ENCODE data around the gene TLL2. TPM values are rescaled to one million over a fixed set of nuclear protein-coding genes. Genes with fewer than 3 reads are reported as not detected.
A peak's percentile ranks its signal among the peaks of the same experiment; 100 is the strongest.

Gene TLL2
- total RNA-seq, 1 donor from 2014 or later = 0.78 TPM

DNA sequence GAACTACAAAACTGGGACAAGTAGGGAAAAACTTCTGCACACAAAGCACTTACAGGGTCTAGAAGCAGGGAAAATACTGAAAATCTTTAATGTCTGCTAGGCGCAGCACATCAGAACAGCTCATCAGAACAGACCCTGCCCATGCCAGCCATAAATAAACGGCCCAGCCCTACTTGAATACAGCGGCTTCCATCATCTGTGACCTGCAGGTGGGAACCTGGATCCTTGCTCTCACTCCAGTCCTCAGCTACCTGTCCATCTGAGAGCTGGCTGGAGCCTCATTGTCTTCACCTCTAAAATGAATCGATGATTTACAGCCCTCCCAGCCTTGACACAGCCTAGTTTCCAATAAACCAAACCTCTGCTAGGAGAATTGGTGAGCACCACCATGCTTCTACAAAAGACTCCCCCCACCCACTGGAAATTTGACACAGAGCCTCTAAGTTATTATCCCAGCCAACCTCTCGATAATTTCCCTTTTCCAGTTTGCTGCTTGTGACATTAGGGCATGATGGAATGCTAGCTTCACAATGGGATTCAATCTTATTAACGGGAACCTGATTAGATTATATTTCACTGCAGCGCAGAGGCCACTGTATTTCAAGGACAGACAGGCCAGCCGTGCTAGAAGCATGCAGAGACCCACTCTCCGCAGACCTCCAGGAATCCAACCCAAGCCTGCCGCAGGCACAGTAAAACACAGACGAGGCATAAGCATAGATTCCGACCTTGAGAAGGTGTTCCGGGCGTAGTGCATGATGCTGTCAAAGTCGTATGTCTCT lies 93.3 kb downstream of the TLL2 start:
- DNase-seq = no peak

DNA sequence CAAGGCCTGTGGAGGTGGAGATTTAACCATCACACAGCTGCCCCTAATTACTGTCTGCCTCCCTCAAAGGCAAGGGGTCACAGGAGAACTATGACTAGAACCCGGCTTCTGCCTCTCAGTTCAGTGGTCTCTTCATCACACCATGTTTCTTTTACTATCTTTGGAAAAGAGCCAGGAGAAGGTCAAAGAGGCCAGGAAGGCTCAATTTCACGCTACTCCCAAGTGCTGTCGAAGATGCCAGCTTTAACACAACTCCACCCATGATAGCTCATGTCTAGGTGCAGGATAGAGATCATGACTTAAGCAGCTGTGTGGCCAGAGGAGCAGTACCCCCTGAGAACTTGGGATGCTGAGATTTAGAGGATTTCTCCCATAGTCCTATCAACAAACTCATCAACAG lies 94.4 kb downstream of the TLL2 start:
- no peak for DNase-seq

DNA sequence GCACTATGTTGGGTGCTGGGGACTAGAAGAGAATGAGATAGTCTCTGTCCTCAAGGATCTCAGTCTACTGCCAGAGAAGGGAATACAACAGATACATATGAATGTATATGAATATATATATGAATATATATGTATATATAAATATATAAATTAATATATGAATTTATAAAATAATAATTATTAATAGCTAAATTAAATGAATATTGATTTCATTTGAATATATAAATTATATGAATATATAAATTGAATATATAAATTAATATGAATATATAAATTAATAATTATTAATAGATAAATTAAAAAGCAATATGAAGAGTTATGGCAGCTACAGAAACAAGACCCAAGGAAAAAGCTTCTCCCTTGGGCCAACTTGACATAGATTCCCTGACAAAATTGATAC lies 95.1 kb downstream of the TLL2 start:
- no peak for DNase-seq

DNA sequence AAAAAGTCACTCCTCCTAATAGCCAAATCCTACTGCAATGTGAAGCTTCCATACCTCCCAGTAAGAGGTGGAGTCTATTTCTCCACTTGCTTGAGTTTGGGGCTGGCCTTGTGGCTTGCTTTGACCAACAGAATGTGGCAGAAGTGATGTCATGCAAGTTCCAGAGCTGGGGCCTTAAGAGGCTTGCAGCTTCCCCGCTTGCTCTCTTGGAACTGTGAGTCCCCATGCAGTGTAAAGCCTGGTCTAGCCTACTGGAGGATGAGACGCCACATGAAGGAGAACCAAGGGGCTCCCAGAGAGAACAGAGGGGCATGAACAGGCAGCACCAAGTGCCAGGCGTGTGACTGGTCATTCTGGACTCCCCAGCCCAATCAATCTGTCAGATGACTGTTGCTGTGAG lies 96.3 kb downstream of the TLL2 start:
- DNase-seq = no peak

DNA sequence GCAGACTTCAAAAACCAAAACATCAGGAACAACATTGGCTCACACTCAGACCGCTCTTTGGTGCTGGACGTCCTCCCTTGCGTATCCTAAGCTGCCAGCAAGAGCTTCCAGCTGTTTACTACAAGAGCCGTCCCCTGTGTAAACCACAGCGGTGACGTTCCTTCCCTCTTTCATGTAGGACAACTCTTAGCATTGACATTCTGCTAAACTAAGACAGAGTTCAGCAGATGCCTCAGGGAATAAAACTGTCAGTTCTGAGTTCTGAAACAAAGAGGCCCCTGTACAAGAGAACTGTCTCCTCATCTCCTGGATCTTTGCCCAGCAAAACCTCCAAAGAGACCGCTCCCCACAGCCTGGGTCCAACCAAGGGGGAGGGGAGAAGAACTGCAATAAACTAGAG lies 97.1 kb downstream of the TLL2 start:
- DNase-seq = no peak

DNA sequence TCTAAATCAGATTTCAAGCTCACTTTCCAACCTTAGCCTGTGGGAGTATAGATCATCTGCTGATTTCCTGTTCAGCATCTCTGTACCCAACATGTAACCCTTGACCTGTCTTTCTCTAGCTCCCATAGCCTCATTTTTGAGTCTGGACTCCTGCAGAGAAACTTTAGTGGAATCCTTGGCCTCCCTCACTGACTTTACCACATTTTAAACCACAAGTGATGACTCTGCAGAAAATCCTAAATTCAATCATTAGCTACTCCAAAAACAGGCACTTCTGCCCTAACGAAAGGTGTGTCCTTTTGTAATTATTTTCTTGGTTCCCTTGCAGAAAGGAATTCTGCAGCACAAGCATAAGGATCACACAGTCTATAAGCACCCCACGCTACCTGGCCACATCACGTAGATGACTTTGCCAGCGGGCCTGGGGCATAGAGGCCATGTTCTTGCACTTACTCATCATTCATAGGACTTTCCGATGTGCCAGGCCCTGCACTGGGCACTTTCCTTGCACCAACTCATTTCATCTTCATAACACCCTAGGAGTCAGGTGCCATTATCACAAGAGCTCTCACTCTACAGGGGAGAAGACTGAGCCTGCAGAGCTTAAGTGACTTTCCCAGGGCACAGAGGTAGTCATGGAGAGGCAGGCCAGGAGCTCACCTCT lies 97.7 kb downstream of the TLL2 start:
- DNase-seq = no peak

DNA sequence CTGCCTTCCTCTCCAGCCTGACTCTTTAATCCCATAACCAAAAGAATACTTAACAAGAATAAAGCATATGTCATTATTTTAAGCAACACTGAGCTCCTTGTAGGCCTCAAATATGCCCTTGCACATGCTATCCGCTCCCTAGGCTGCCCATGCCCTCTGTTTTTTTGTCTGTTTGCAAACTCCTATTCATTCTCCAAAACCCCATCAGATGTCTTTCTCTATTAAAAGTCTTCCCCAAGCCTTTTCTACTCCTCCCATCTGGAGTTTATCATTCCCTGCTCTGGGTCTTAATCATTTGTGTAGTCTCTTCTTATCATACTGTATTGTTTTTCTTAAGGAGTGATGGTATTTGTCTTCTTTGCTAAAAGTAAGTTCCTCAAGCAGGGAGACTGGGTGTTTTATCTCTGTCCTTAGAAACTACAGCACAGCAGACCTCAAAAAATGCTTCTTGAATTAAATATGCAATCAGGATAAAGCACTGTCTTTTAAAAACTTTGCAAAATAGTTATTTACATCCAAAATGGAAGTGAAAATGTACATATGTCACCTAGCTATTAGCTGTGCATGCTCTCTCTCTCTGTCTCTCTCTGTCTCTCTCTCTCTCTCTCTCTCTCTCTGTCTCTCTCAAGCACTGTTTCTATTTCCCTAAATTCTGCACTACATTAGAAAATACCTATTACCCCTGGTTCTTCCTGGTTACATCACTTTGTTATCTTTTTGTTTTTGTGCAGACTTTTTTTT lies 98.4 kb downstream of the TLL2 start:
- DNase-seq = no peak

DNA sequence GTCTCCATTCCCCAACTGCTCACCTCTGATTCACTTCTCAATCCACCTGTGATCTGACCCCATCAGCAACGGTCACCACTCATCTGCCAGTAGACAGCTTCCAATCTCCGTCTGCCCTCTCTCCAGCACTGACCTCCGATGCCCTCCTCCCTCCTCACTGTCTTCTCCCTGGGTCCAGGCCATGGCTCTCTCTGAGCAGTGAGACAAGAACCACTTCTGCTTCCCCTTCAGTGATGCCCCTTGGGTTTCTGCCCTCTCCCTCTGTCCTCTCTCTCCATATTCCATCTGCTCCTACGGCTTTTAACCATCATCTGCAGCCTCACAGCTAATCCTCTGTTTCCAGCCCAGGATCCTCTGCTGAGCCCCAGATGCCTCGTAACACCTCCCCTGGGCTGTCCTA lies 99.4 kb downstream of the TLL2 start:
- no peak for DNase-seq

DNA sequence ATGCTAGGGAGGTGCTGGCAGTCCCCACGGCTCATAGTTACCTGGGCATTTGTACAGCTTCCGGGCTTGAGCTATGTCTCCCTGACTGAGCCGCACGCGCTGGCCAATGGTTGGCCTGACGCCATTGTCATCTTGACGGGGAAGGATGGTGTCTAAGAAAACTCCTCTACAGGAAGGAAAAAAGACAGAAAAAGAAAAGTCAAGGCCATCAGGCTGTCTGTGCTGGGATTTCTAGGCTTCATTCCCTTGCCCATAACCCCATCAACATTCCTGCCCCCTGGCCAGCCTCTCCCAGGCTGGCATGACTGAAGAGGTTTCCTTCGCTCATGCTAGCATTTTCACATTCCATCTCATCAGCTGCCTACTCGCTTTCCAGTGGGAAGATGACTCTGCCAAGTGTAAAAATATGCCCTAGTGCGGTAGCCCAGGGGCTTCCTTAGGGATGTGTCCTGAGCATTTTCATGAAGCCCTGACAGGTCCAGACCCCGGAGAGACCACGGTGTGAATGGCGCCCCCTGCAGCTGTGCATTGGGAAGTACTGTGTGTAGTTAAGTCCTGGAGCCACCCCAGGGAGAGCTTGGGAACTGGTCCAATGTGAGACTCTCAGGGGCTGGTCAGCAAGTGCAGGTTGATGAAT lies 100.5 kb downstream of the TLL2 start:
- DNase-seq = no peak

DNA sequence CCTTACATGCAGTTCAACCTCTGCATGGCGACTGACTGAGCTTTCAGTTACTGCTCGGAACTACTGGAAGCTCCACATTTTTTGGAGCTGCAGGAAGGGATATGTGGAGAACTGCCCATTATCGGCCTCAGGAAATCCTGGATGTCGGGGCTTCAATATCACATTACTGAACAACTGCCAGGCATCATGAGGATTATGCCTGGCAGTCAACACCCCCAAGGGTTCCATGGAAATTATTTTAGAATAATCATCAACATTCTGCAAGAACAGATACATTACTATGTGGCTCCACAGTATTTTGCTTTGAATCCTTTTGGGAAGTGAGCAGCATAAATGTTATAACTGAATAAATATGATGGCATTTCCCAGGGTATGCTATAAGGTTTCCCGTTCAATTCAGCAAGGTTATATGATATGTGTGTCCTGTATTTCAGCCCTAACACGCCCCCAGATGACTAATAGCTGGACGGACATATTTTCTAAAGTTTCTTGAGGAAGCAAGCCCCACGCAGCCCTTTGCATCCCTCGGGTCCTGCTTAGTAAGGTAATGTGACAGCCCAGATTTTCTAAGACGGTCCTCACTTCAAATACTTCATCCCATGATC lies 101.9 kb downstream of the TLL2 start:
- DNase-seq = no peak

DNA sequence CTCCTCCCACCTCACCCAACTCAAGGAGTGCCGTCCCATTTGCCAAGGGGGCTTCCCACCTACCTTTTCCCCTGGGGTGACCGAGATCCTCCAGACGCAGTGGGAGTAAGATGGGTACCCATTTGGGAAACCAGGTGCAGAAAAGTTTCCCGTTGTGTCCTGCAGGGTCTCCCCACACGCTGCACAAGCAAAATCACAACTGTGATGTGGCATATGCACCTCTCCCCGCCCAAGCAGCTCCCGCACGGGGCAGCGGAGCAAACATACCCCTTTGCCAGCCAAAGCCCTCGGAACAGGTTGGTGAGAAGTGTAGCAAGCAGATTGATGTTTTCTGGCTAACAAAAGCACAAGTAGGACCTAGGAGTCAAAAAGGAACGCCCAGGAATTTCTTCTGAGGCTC lies 103.4 kb downstream of the TLL2 start:
- no peak for DNase-seq

DNA sequence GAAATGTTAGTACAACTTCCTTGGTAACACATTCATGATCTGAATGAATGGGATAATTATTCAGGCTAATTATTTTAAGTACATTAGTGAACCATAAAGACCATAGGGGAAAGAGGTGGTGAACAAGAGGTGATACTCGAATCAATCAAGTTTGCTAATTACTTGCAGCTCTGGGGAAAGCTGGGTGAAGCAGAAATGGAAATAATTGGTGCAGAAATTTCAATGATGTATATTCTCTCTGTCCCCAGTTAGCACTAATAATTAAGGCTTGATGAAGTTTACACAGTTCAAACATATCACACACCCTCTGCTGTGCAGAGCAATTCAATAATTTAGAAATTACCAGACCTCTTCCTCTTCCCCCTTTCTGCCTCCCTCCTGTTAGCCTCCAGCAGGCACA lies 105.5 kb downstream of the TLL2 start:
- no peak for DNase-seq

DNA sequence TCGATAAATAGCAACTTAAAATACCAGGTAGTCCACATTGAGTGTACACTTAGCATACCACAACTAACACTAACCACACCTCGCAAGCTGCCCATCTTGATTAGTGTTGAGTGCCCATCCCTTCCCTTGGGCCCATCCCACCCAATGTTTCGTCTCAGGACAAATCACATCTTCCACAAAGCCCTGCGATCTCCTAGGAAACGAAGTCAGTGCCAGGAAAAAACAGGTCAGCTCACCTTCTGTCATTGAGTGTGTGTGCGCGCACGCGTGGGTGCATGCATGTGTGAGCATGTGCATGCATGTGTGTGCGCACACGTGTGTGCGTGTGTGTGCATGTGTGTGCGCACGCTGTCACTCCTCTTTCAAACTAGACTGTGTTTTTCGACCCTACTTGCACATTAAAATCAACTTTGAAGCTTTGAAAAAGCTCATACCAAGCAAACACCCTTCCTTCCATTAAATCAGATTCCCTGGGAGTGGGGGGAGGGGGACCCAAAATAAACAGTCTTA lies 106.1 kb downstream of the TLL2 start:
- no peak for DNase-seq

DNA sequence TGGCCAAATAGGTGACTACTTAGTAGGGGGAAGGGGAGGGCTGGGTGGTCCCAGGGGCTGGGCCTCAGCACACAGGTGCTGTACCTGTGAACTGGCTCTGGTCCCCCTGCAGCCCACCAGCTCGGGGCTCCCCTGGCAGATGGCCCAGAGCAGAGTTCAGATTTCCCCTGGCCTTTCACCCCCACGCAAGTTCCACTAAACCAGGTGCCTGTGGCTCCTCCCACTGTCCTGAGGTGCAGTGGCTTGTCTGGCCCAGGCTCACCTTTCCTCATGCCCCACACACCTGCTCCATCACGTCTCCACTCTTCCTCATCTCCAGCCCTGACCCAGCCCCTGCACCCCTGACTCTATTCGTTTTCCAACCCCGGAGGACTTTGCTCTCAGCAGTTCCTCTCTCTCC lies 107.6 kb downstream of the TLL2 start:
- DNase-seq = no peak

DNA sequence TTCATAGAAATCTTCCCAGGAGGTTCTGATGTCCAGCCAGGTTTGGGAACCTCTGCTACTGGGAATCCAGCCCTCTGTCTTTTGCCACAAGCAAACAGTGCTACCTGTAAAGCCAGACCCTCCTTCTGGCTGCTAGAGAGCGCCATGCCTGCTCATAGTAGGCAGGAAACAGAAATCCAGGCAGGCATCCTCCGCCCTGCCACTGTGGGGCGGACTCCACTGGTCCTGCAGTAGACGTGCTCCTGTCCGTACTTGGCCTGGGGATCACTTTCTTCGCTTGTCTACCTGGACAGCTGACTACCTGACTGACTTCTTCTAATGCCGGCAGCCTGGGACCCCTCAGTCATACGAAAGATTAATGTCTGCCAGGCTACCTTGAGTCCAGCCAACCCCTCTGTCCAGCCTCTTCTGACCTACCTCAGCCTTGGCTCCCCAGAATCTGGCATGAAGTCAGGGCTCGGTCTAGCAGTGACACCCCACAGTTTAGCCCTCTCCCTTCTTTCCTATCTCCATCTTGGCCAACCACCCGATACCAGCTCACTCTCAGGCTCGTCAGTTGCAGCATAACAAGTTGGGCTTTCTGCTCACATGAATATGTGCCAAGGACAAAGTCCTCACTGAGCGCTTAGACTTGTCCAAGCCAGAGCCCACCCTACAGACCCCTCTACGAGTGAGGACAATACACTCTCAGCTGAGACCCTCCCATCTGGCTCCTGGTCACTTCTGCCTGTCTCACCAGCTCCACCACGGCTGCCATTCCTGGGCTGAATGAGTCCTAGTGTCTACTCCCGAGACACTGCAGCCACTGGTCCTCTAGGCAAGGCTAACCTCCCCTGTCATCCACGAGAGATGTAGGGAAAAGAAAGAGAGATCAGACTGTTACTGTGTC lies 111.1 kb downstream of the TLL2 start:
- DNase-seq = no peak

DNA sequence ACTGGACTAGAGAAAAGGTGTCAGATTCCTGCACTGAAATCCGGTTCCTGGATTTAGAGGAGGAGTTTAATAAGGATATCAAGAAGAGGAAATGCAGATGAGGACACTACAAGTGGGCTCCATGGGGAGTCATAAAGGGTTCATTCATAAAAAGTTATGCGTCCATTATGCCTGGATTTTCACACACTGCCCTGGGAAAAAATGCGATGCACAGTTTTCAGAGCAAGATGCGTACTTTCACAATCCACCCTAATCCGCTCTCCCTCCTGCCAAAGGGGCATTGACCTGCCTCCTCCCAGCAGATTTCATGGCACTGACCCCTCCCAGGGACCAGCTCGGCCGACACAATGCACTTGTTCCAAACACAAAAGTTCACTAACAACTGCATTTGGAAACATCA lies 112.7 kb downstream of the TLL2 start:
- peak; percentile 14 for DNase-seq

DNA sequence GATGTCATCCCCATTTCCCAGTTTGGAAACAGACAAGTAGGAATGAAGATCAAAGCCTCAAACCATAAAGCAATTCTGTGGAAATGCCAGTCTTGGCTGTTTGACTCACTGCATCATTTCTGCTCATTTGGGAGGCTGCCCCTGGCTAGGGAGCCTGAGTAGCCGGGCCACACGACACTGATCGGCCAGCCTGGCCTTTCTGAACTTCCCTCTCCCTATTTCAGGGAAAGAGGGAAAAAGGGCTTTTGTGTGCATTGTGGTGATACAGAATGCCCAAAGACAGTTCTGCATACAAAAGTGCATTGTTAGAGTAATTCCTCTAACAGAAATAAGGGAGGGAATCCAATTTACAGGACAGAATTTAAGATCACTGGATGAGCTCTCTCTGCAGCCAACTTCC lies 113.3 kb downstream of the TLL2 start:
- DNase-seq = peak; percentile 55

DNA sequence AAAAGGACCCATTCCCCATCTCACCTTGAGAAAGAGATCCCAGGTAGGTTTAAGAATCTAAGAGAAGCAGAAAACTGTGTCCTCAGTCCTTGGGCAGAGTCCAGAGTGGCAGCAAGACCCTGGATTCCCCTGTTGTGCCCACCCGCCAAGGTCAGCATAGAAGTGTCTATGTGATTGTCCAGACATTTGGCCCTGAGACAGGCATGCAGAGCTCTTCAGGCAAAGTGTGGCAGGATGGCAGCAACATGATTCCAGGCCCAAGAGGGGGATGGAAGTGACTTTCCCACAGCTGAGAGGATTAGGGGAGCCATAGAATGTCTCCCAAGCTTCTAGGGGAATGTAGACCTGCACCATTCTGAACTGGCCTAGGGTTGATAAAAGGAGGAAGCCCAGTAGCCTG lies 115.8 kb downstream of the TLL2 start:
- no peak for DNase-seq

DNA sequence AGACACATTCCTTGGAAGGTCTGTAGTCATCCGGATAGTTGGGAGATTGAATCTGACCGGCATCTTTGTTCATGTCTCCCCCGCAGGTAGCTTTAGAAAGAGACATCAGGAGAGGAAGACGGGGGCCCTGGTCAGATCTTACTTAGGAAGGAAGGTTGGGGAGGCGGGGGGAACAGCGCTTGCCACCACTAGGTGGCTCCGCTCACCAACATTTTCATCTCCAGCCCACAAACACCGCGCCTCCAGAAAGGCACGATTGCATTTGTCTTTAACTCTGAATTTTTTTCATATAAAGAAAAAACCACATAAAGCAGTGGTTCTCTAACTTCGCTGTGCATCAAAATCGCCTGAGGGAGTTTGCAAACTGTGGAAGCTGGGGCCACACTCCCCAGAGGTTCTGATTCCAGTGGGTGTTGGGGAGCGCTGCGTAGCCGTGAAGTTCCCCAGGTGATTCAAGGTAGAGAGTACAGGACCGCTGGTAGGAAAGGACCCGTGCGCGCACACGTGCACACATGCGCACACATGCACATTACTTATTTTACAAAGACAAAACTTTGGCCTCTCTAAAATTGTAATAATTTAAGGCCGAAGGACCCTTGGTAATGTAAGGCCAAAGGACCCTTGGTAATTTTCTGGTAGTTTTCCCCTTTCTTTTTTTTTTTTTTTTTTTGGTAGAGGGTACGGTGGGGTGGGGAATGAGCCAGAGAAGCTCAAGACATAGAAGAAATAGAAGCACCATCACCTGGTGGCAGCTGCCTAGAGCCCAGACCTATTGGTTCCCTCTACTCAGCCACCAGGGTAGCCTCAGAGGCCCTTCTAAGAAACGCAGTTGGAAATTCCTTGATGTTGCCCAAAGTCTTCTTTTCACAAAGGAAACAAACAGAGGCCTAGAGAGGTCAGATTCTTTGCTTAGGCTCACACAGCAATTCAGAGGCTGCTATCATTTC lies 117.5 kb downstream of the TLL2 start:
- DNase-seq = peak; percentile 13

DNA sequence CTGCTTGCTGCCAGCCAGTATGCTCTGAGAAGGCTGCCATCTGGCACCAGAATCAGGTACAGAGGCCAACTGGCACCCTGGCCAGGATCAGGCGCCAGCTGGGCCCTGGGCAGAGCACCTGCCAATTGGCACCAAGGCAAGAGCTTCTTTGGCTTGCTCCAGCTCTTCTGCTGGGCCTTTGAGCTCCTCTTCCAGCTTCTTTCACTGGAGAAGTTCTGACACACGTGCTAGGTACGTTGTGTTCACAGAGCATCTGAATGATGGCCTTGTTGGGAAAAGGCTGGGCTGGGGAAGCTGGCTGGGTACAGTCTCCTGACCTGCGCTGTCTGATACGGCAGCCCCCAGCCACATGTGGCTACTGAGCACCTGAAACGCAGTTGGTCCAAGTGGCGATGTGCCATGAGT lies 123.3 kb downstream of the TLL2 start:
- DNase-seq = peak; percentile 81
